Glutamatergic neuron (in vitro differentiated cells): ENCODE measurements around the gene KIF6. TPM values are rescaled to one million over a fixed set of nuclear protein-coding genes. Genes with fewer than 3 reads are reported as not detected.

Experiments
- DNase-seq: peaks from one replicate; pipeline ENCODE4 v3.0.0; 2022
- H3K27ac Mint-ChIP-seq: one replicate; pipeline ENCODE4 v1.8.0; 2020; ENCODE audit warnings: mild to moderate bottlenecking, mixed read lengths, inconsistent platforms; ENCODE audit not compliant: unreplicated experiment
- H3K27me3 Mint-ChIP-seq: one replicate; pipeline ENCODE4 v1.8.0; 2020; ENCODE audit warnings: mild to moderate bottlenecking, moderate library complexity, mixed read lengths, inconsistent platforms; ENCODE audit not compliant: unreplicated experiment
- H3K36me3 Mint-ChIP-seq: one replicate; pipeline ENCODE4 v1.8.0; 2020; ENCODE audit warnings: mild to moderate bottlenecking, mixed read lengths, inconsistent platforms; ENCODE audit not compliant: unreplicated experiment
- H3K4me1 Mint-ChIP-seq: one replicate; pipeline ENCODE4 v1.8.0; 2020; ENCODE audit warnings: mild to moderate bottlenecking, low read depth, mixed read lengths, inconsistent platforms; ENCODE audit not compliant: unreplicated experiment
- H3K4me3 Mint-ChIP-seq: one replicate; pipeline ENCODE4 v1.8.0; 2020; ENCODE audit warnings: mild to moderate bottlenecking, mixed read lengths, inconsistent platforms; ENCODE audit not compliant: unreplicated experiment
- H3K9me3 Mint-ChIP-seq: one replicate; pipeline ENCODE4 v1.8.0; 2020; ENCODE audit warnings: mild to moderate bottlenecking, moderate library complexity, mixed read lengths, inconsistent platforms; ENCODE audit not compliant: unreplicated experiment
- CTCF ChIP-seq: fragments of 200-600 bp; sonication (generic); IDR thresholded peaks from one replicate; pipeline ENCODE4 v1.5.0; 2021; ENCODE audit not compliant: partially characterized antibody, unreplicated experiment
- total RNA-seq: library from RNA; stranded (reverse); fragmentation: NEBNext Ultra II Directional; extraction: Animal tissue kit (Norgen Biotek cat#: 25700); gene quantifications from one replicate; pipeline ENCODE4 v1.2.1, GENCODE V29; 2021; ENCODE audit not compliant: unreplicated experiment

Gene KIF6
- total RNA-seq, 1 donor from 2014 or later = 1.1 TPM

- Mint-ChIP-seq H3K4me3 (no peak overlapping the region), H3K4me1 (no peaks in the 10 kb centered on the region), H3K36me3 (no peaks in the 10 kb centered on the region), H3K27ac (no peak overlapping the region), H3K9me3 (peaks cover 2% of the 10 kb centered on the region), H3K27me3 (no peaks in the 10 kb centered on the region)
- DNase-seq = no peak
- no peak for TF ChIP-seq CTCF
These were observed 139.6 kb downstream of the KIF6 start for GRCh38 chr6:39585641-39586040.

GRCh38 chr6:39577446-39578165, 147.6 kb downstream of the KIF6 start:
- H3K27ac Mint-ChIP-seq = no peak overlapping the region
- no peak for TF ChIP-seq CTCF
- DNase-seq = no peak
- no peak overlapping the region for H3K4me3 Mint-ChIP-seq
- no peaks in the 10 kb centered on the region for H3K9me3 Mint-ChIP-seq
- H3K27me3 Mint-ChIP-seq = no peaks in the 10 kb centered on the region
- H3K4me1 Mint-ChIP-seq = no peaks in the 10 kb centered on the region
- H3K36me3 Mint-ChIP-seq = no peaks in the 10 kb centered on the region

- no peak for DNase-seq
- TF ChIP-seq CTCF = no peak
- Mint-ChIP-seq H3K4me1 (no peaks in the 10 kb centered on the region), H3K4me3 (no peak overlapping the region), H3K27ac (no peak overlapping the region), H3K36me3 (no peaks in the 10 kb centered on the region), H3K27me3 (no peaks in the 10 kb centered on the region), H3K9me3 (no peaks in the 10 kb centered on the region)
These were observed 148.5 kb downstream of the KIF6 start for GRCh38 chr6:39576556-39577303.

- H3K36me3 Mint-ChIP-seq = no peaks in the 10 kb centered on the region
- no peaks in the 10 kb centered on the region for H3K27me3 Mint-ChIP-seq
- DNase-seq = no peak
- no peak for TF ChIP-seq CTCF
- no peak overlapping the region for H3K4me3 Mint-ChIP-seq
- no peak overlapping the region for H3K27ac Mint-ChIP-seq
- no peaks in the 10 kb centered on the region for H3K9me3 Mint-ChIP-seq
- H3K4me1 Mint-ChIP-seq = no peaks in the 10 kb centered on the region
These were observed 150.2 kb downstream of the KIF6 start for GRCh38 chr6:39574991-39575390.

- no peaks in the 10 kb centered on the region for H3K27me3 Mint-ChIP-seq
- no peak overlapping the region for H3K27ac Mint-ChIP-seq
- H3K4me3 Mint-ChIP-seq = no peak overlapping the region
- H3K36me3 Mint-ChIP-seq = no peaks in the 10 kb centered on the region
- DNase-seq = no peak
- TF ChIP-seq CTCF = no peak
- no peaks in the 10 kb centered on the region for H3K9me3 Mint-ChIP-seq
- H3K4me1 Mint-ChIP-seq = no peaks in the 10 kb centered on the region
These were observed 151.7 kb downstream of the KIF6 start for GRCh38 chr6:39573541-39573940.
